ENCODE results near the gene LRP2.
"Not testable (repeated sequence)": the region's sequence is repeated elsewhere in the genome, so short reads cannot be mapped to it uniquely, and the experiment has no call there.

The LRP2 gene

GRCh38 chr2:169325886-169326285 lies 36.4 kb downstream of the LRP2 start:
- H4K91ac ChIP-seq (ENCODE audit: low read depth, low read length, poor library complexity); H4K8ac ChIP-seq (ENCODE audit: low read depth, low read length); H2BK12ac ChIP-seq (ENCODE audit: low read length); H2BK15ac ChIP-seq (ENCODE audit: low read length); H3K23ac ChIP-seq (ENCODE audit: low read depth, low read length, poor library complexity); H3K4ac ChIP-seq (ENCODE audit: low read length); H3K27ac ChIP-seq (replicated peaks; ENCODE audit: low read length); H2BK5ac ChIP-seq (ENCODE audit: low read length); H3K79me1 ChIP-seq (ENCODE audit: low read depth, low read length); H3K9ac ChIP-seq (ENCODE audit: low read depth, low read length, poor library complexity); H3K4me2 ChIP-seq (ENCODE audit: insufficient read depth, low read length, poor library complexity, severe bottlenecking); DNase-seq (ENCODE audit: low spot score); H2BK120ac ChIP-seq (ENCODE audit: low read depth, low read length); H3K27me3 ChIP-seq (ENCODE audit: control insufficient read depth in 3 of 3, insufficient read depth in 3 of 3, low read depth in 1 of 3, low read length in 3 of 3); H2AK5ac ChIP-seq (ENCODE audit: low read depth, low read length); H3K36me3 ChIP-seq (replicated peaks in 1 of 2; ENCODE audit: control insufficient read depth in 2 of 2, insufficient read depth in 2 of 2, low read length in 2 of 2); H3K18ac ChIP-seq (ENCODE audit: low read length); H2AFZ ChIP-seq (ENCODE audit: low read length); H3K14ac ChIP-seq (ENCODE audit: low read length); H3K4me3 ChIP-seq (ENCODE audit: low read length in 2 of 2): not testable (repeated sequence)
- peaks cover 6 to 12% of the 10 kb centered on the region in 2 donors for H3K4me1 ChIP-seq (ENCODE audit: control insufficient read depth in 2 of 2, insufficient read depth in 1 of 2, low read depth in 1 of 2, low read length in 2 of 2)
- WGBS, 2 donors (ENCODE audit: extremely low coverage in 2 of 2, insufficient read length in 2 of 2, insufficient replicate concordance in 1 of 2), result no CpG with 5 or more reads among the region's 4 CpGs
- H3K9me3 ChIP-seq (replicated peaks in 1 of 2; ENCODE audit: control insufficient read depth in 2 of 2, insufficient read depth in 1 of 2, low read depth in 1 of 2, low read length in 2 of 2), result peaks cover 8 to 18% of the 10 kb centered on the region in 2 donors

- Histone ChIP-seq H3K9me3 (replicated peaks in 1 of 2; ENCODE audit: control insufficient read depth in 2 of 2, insufficient read depth in 1 of 2, low read depth in 1 of 2, low read length in 2 of 2) (peaks cover 8 to 18% of the 10 kb centered on the region in 2 donors), H3K27me3 (ENCODE audit: control insufficient read depth in 3 of 3, insufficient read depth in 3 of 3, low read depth in 1 of 3, low read length in 3 of 3) (no peaks in the 10 kb centered on the region), H4K91ac (ENCODE audit: low read depth, low read length, poor library complexity) (no peak overlapping the region), H2AFZ (ENCODE audit: low read length) (no peak overlapping the region), H3K79me1 (ENCODE audit: low read depth, low read length) (peaks cover 3% of the 10 kb centered on the region), H3K27ac (replicated peaks; ENCODE audit: low read length) (no peak overlapping the region), H2BK5ac (ENCODE audit: low read length) (no peak overlapping the region), H3K4ac (ENCODE audit: low read length) (no peak overlapping the region), H3K9ac (ENCODE audit: low read depth, low read length, poor library complexity) (no peak overlapping the region), H3K36me3 (replicated peaks in 1 of 2; ENCODE audit: control insufficient read depth in 2 of 2, insufficient read depth in 2 of 2, low read length in 2 of 2) (peaks cover 7 to 13% of the 10 kb centered on the region in 2 donors), H3K23ac (ENCODE audit: low read depth, low read length, poor library complexity) (no peak overlapping the region), H2BK15ac (ENCODE audit: low read length) (no peak overlapping the region), H3K18ac (ENCODE audit: low read length) (no peak overlapping the region), H4K8ac (ENCODE audit: low read depth, low read length) (no peak overlapping the region), H3K4me2 (ENCODE audit: insufficient read depth, low read length, poor library complexity, severe bottlenecking) (no peak overlapping the region), H3K4me3 (ENCODE audit: low read length in 2 of 2) (no peak overlapping the region), H3K14ac (ENCODE audit: low read length) (no peak overlapping the region), H2AK5ac (ENCODE audit: low read depth, low read length) (no peak overlapping the region), H2BK120ac (ENCODE audit: low read depth, low read length) (no peak overlapping the region), H3K4me1 (ENCODE audit: control insufficient read depth in 2 of 2, insufficient read depth in 1 of 2, low read depth in 1 of 2, low read length in 2 of 2) (peaks cover 7 to 12% of the 10 kb centered on the region in 2 donors), H2BK12ac (ENCODE audit: low read length) (no peak overlapping the region)
- no CpG with 5 or more reads among the region's 5 CpGs for WGBS, 2 donors (ENCODE audit: extremely low coverage in 2 of 2, insufficient read length in 2 of 2, insufficient replicate concordance in 1 of 2)
- no peak for DNase-seq (ENCODE audit: low spot score)
These were observed 37.6 kb downstream of the LRP2 start for GRCh38 chr2:169324581-169325260.

DNA sequence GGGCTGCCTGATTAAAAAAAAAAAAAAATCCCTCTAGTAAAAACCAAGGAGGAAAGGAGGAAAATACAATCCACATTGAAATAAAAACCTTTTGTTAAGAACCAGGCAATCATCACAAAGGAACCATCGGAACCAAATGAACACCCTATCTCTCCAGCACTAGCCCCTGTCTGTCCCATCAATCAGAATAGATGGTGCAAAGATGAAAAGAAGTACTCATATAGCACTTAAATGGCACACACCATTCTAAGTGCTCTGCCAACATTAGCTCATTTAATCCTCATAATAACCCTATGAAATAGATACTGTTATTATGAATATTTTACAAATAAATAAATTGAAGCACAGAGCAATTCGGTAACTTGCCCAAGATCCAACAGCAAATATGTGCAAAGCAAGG lies 38.5 kb downstream of the LRP2 start:
- Histone ChIP-seq H3K9me3 (replicated peaks in 1 of 2; ENCODE audit: control insufficient read depth in 2 of 2, insufficient read depth in 1 of 2, low read depth in 1 of 2, low read length in 2 of 2) (peaks cover 4 to 10% of the 10 kb centered on the region in 2 donors), H2BK120ac (ENCODE audit: low read depth, low read length) (no peak overlapping the region), H2BK5ac (ENCODE audit: low read length) (no peak overlapping the region), H2AFZ (ENCODE audit: low read length) (no peak overlapping the region), H3K4ac (ENCODE audit: low read length) (no peak overlapping the region), H4K91ac (ENCODE audit: low read depth, low read length, poor library complexity) (no peak overlapping the region), H3K18ac (ENCODE audit: low read length) (no peak overlapping the region), H4K8ac (ENCODE audit: low read depth, low read length) (no peak overlapping the region), H3K4me3 (ENCODE audit: low read length in 2 of 2) (no peak overlapping the region), H3K79me1 (ENCODE audit: low read depth, low read length) (no peaks in the 10 kb centered on the region), H3K14ac (ENCODE audit: low read length) (no peak overlapping the region), H2BK15ac (ENCODE audit: low read length) (no peak overlapping the region), H3K23ac (ENCODE audit: low read depth, low read length, poor library complexity) (no peak overlapping the region), H2AK5ac (ENCODE audit: low read depth, low read length) (no peak overlapping the region), H3K36me3 (replicated peaks in 1 of 2; ENCODE audit: control insufficient read depth in 2 of 2, insufficient read depth in 2 of 2, low read length in 2 of 2) (peaks cover 6 to 21% of the 10 kb centered on the region in 2 donors), H3K4me1 (ENCODE audit: control insufficient read depth in 2 of 2, insufficient read depth in 1 of 2, low read depth in 1 of 2, low read length in 2 of 2) (peaks cover 7 to 12% of the 10 kb centered on the region in 2 donors), H3K27me3 (ENCODE audit: control insufficient read depth in 3 of 3, insufficient read depth in 3 of 3, low read depth in 1 of 3, low read length in 3 of 3) (no peaks in the 10 kb centered on the region), H3K9ac (ENCODE audit: low read depth, low read length, poor library complexity) (no peak overlapping the region), H2BK12ac (ENCODE audit: low read length) (no peak overlapping the region), H3K4me2 (ENCODE audit: insufficient read depth, low read length, poor library complexity, severe bottlenecking) (no peak overlapping the region), H3K27ac (replicated peaks; ENCODE audit: low read length) (no peak overlapping the region)
- no peak for DNase-seq (ENCODE audit: low spot score)
- WGBS, 2 donors (ENCODE audit: extremely low coverage in 2 of 2, insufficient read length in 2 of 2, insufficient replicate concordance in 1 of 2), result no CpG with 5 or more reads among the region's 2 CpGs

DNA sequence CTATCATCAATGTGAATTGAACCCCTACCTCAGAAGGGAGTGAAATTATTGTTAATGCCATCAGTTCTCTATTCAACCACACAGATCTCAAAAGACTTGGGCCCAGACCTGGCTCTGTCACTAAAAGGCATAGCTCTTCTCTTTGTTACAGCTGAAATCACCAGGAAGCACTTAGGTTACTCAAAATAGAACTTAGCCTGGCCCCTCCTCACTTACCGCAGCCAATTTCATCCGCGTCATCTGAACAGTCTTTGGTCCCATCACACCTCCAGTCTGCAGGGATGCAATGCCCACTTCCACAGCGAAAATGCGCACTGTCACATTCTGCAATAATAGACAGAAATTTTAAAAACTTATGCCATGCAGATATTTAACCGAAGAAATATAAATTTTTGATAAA lies 41.8 kb downstream of the LRP2 start:
- Histone ChIP-seq H3K4me2 (ENCODE audit: insufficient read depth, low read length, poor library complexity, severe bottlenecking) (no peak overlapping the region), H3K14ac (ENCODE audit: low read length) (no peak overlapping the region), H4K91ac (ENCODE audit: low read depth, low read length, poor library complexity) (no peak overlapping the region), H2AK5ac (ENCODE audit: low read depth, low read length) (no peak overlapping the region), H3K4me1 (ENCODE audit: control insufficient read depth in 2 of 2, insufficient read depth in 1 of 2, low read depth in 1 of 2, low read length in 2 of 2) (peaks cover 7 to 12% of the 10 kb centered on the region in 2 donors), H2BK120ac (ENCODE audit: low read depth, low read length) (no peak overlapping the region), H3K18ac (ENCODE audit: low read length) (no peak overlapping the region), H4K8ac (ENCODE audit: low read depth, low read length) (no peak overlapping the region), H3K79me1 (ENCODE audit: low read depth, low read length) (no peaks in the 10 kb centered on the region), H3K4me3 (ENCODE audit: low read length in 2 of 2) (no peak overlapping the region), H2AFZ (ENCODE audit: low read length) (no peak overlapping the region), H2BK12ac (ENCODE audit: low read length) (no peak overlapping the region), H3K27me3 (ENCODE audit: control insufficient read depth in 3 of 3, insufficient read depth in 3 of 3, low read depth in 1 of 3, low read length in 3 of 3) (no peaks in the 10 kb centered on the region), H2BK5ac (ENCODE audit: low read length) (no peak overlapping the region), H3K9ac (ENCODE audit: low read depth, low read length, poor library complexity) (no peak overlapping the region), H2BK15ac (ENCODE audit: low read length) (no peak overlapping the region), H3K27ac (replicated peaks; ENCODE audit: low read length) (no peak overlapping the region), H3K36me3 (replicated peaks in 1 of 2; ENCODE audit: control insufficient read depth in 2 of 2, insufficient read depth in 2 of 2, low read length in 2 of 2) (peaks cover 25 to 52% of the 10 kb centered on the region in 2 donors), H3K23ac (ENCODE audit: low read depth, low read length, poor library complexity) (no peak overlapping the region), H3K4ac (ENCODE audit: low read length) (no peak overlapping the region), H3K9me3 (replicated peaks in 1 of 2; ENCODE audit: control insufficient read depth in 2 of 2, insufficient read depth in 1 of 2, low read depth in 1 of 2, low read length in 2 of 2) (peaks cover 2 to 6% of the 10 kb centered on the region in 2 donors)
- DNase-seq (ENCODE audit: low spot score), result no peak
- WGBS, 2 donors (ENCODE audit: extremely low coverage in 2 of 2, insufficient read length in 2 of 2, insufficient replicate concordance in 1 of 2), result no CpG with 5 or more reads among the region's 6 CpGs

Measured in neuronal stem cell (in vitro differentiated cells).